ENCODE measurements around the gene USP5.

GRCh38 chr12:6869049-6870021 is 17.4 kb downstream of the USP5 start:
- TF ChIP-seq, protein P1, sequence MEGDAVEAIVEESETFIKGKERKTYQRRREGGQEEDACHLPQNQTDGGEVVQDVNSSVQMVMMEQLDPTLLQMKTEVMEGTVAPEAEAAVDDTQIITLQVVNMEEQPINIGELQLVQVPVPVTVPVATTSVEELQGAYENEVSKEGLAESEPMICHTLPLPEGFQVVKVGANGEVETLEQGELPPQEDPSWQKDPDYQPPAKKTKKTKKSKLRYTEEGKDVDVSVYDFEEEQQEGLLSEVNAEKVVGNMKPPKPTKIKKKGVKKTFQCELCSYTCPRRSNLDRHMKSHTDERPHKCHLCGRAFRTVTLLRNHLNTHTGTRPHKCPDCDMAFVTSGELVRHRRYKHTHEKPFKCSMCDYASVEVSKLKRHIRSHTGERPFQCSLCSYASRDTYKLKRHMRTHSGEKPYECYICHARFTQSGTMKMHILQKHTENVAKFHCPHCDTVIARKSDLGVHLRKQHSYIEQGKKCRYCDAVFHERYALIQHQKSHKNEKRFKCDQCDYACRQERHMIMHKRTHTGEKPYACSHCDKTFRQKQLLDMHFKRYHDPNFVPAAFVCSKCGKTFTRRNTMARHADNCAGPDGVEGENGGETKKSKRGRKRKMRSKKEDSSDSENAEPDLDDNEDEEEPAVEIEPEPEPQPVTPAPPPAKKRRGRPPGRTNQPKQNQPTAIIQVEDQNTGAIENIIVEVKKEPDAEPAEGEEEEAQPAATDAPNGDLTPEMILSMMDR (IDR thresholded peaks at IDR 0.05; ENCODE audit: poor library complexity): peak; percentile 82
- TF ChIP-seq EZH2 (IDR thresholded peaks at IDR 0.05; ENCODE audit: borderline replicate concordance): no peak

Data from hepatocyte (in vitro differentiated cells).